Stomach (tissue), 4 donors: ENCODE data around the gene C22orf31.

Experiments
- CTCF ChIP-seq, 7 experiments: fragments of 450-650 bp in 4 of 7; fragments of 200-600 bp in 3 of 7; sonication (generic) in 3 of 7; IDR thresholded peaks; one replicate each; pipeline ENCODE4 v1.5.1; 2016 to 2019; ENCODE audit warnings: antibody characterized with exemption in 7 of 7, control low read depth in 2 of 7, mild to moderate bottlenecking in 1 of 7
- POLR2A ChIP-seq, 4 donors: fragments of 450-650 bp; IDR thresholded peaks; one replicate each; pipeline ENCODE4 v1.6.1; 2016; ENCODE audit warnings: antibody characterized with exemption in 4 of 4, control low read depth in 2 of 4, mild to moderate bottlenecking in 1 of 4, moderate library complexity in 1 of 4
- POLR2AphosphoS5 ChIP-seq, 3 donors: sonication (generic); formaldehyde crosslinking; IDR thresholded peaks; one replicate each; pipeline ENCODE4 v1.6.1; 2016; ENCODE audit warnings: antibody characterized with exemption in 3 of 3

GRCh38 chr22:29065468-29066190, 4.0 kb upstream of the C22orf31 start:
- TF ChIP-seq CTCF (IDR thresholded peaks at IDR 0.05) (no peak), POLR2AphosphoS5 (IDR thresholded peaks at IDR 0.05) (no peak), POLR2A (IDR thresholded peaks at IDR 0.05) (no peak)
